ENCODE measurements around the gene CDC42EP3. TPM values are rescaled to one million over a fixed set of nuclear protein-coding genes. Genes with fewer than 3 reads are reported as not detected.

Gene CDC42EP3
- total RNA-seq, 1 donor from 2014 or later = 73.1 TPM

- H3K4me1 ChIP-seq = peaks cover 48% of the 10 kb centered on the region
- intact Hi-C loops (cut with DNase I) = no loop called here
- ATAC-seq (no peak), DNase-seq (no peak)
- H3K4me3 ChIP-seq = no peak overlapping the region
- H3K27me3 ChIP-seq (ENCODE audit: low read depth) = no peaks in the 10 kb centered on the region
- H3K9me3 ChIP-seq = no peaks in the 10 kb centered on the region
- peaks cover 39% of the 10 kb centered on the region for H3K36me3 ChIP-seq
- TF ChIP-seq, protein P1, sequence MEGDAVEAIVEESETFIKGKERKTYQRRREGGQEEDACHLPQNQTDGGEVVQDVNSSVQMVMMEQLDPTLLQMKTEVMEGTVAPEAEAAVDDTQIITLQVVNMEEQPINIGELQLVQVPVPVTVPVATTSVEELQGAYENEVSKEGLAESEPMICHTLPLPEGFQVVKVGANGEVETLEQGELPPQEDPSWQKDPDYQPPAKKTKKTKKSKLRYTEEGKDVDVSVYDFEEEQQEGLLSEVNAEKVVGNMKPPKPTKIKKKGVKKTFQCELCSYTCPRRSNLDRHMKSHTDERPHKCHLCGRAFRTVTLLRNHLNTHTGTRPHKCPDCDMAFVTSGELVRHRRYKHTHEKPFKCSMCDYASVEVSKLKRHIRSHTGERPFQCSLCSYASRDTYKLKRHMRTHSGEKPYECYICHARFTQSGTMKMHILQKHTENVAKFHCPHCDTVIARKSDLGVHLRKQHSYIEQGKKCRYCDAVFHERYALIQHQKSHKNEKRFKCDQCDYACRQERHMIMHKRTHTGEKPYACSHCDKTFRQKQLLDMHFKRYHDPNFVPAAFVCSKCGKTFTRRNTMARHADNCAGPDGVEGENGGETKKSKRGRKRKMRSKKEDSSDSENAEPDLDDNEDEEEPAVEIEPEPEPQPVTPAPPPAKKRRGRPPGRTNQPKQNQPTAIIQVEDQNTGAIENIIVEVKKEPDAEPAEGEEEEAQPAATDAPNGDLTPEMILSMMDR (IDR thresholded peaks at IDR 0.05) = no peak
- no peak overlapping the region for H3K27ac ChIP-seq
Observed at GRCh38 chr2:37641582-37642171, 29.8 kb downstream of the CDC42EP3 start.

DNA sequence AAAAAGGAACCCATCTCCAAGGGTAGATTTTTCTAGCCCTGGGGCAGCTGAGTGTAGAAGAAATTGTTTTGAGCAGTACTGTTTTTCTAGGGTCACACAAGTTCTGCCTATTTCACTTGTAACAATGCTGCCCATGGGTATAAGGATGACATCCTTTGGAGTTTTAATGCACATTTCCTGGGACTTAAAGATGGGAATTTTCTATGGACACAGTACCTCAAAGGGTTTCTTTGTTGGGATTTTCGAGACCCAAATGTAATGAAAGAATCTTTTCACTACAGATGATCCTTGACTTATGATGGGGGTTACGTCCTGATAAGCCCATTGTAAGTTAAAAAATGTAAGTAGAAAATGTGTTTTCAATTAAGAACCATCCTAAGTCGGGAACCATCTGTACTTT is 31.8 kb downstream of the CDC42EP3 start:
- Histone ChIP-seq H3K4me1 (peaks cover 40% of the 10 kb centered on the region), H3K4me3 (no peak overlapping the region), H3K36me3 (peaks cover 20% of the 10 kb centered on the region), H3K27me3 (ENCODE audit: low read depth) (no peaks in the 10 kb centered on the region), H3K27ac (no peak overlapping the region), H3K9me3 (no peaks in the 10 kb centered on the region)
- intact Hi-C loops (cut with DNase I) = no loop called here
- TF ChIP-seq, protein P1 (IDR thresholded peaks at IDR 0.05) = no peak
- no peak for ATAC-seq
- no peak for DNase-seq

- Histone ChIP-seq H3K9me3 (no peaks in the 10 kb centered on the region), H3K4me3 (no peak overlapping the region), H3K27me3 (ENCODE audit: low read depth) (no peaks in the 10 kb centered on the region), H3K27ac (no peak overlapping the region), H3K4me1 (peaks cover 34% of the 10 kb centered on the region), H3K36me3 (peaks cover 13% of the 10 kb centered on the region)
- DNase-seq = no peak
- intact Hi-C loops (cut with DNase I) = no loop called here
- ATAC-seq = no peak
- TF ChIP-seq, protein P1 (IDR thresholded peaks at IDR 0.05) = no peak
Observed at GRCh38 chr2:37638973-37639372, 32.5 kb downstream of the CDC42EP3 start.

GRCh38 chr2:37637985-37638384 is 33.5 kb downstream of the CDC42EP3 start:
- Histone ChIP-seq H3K4me1 (peaks cover 24% of the 10 kb centered on the region), H3K9me3 (no peaks in the 10 kb centered on the region), H3K36me3 (peaks cover 5% of the 10 kb centered on the region), H3K4me3 (no peak overlapping the region), H3K27ac (no peak overlapping the region), H3K27me3 (ENCODE audit: low read depth) (no peaks in the 10 kb centered on the region)
- no peak for ATAC-seq
- TF ChIP-seq, protein P1 (IDR thresholded peaks at IDR 0.05) = no peak
- intact Hi-C loops (cut with DNase I) = no loop called here
- DNase-seq = no peak

- Histone ChIP-seq H3K27me3 (ENCODE audit: low read depth) (no peaks in the 10 kb centered on the region), H3K27ac (no peak overlapping the region), H3K9me3 (no peaks in the 10 kb centered on the region), H3K4me1 (peaks cover 18% of the 10 kb centered on the region), H3K36me3 (no peaks in the 10 kb centered on the region), H3K4me3 (no peak overlapping the region)
- DNase-seq (no peak), ATAC-seq (no peak)
- intact Hi-C loops (cut with DNase I) = no loop called here
- TF ChIP-seq, protein P1 (IDR thresholded peaks at IDR 0.05) = no peak
Observed at GRCh38 chr2:37637190-37637860, 34.1 kb downstream of the CDC42EP3 start.

All from lower lobe of right lung (tissue), 2 donors.